ENCODE measurements around the gene TUSC2. TPM values are rescaled to one million over a fixed set of nuclear protein-coding genes. Genes with fewer than 3 reads are reported as not detected.

TUSC2 gene
- total RNA-seq, 1 donor from 2014 or later: 32.9 TPM

GRCh38 chr3:50330330-50330729 is 2.3 kb upstream of the TUSC2 start:
- no peak overlapping the region for H3K4me3 ChIP-seq
- peaks cover 52% of the 10 kb centered on the region for H3K36me3 ChIP-seq
- H3K9me3 ChIP-seq (replicated peaks): no peaks in the 10 kb centered on the region
- H3K27me3 ChIP-seq (ENCODE audit: low read depth): no peaks in the 10 kb centered on the region
- intact Hi-C loops (cut with micrococcal nuclease): no loop called here
- no peak overlapping the region for H3K27ac ChIP-seq (replicated peaks)
- TF ChIP-seq CTCF (IDR thresholded peaks at IDR 0.05; ENCODE audit: borderline replicate concordance): no peak
- DNase-seq: no peak
- peaks cover 83% of the 10 kb centered on the region for H3K4me1 ChIP-seq

GRCh38 chr3:50327129-50327528 is 894 bp downstream of the TUSC2 start:
- no peak for DNase-seq
- no peak overlapping the region for H3K27ac ChIP-seq (replicated peaks)
- no peaks in the 10 kb centered on the region for H3K27me3 ChIP-seq (ENCODE audit: low read depth)
- no peak for TF ChIP-seq CTCF (IDR thresholded peaks at IDR 0.05; ENCODE audit: borderline replicate concordance)
- H3K9me3 ChIP-seq (replicated peaks): no peaks in the 10 kb centered on the region
- peak overlapping the region; percentile 97 for H3K4me3 ChIP-seq
- peaks cover 51% of the 10 kb centered on the region for H3K36me3 ChIP-seq
- H3K4me1 ChIP-seq: peaks cover 83% of the 10 kb centered on the region
- intact Hi-C loops (cut with micrococcal nuclease): no loop called here

- H3K27ac ChIP-seq (replicated peaks): no peak overlapping the region
- intact Hi-C loops (cut with micrococcal nuclease): no loop called here
- no peak for DNase-seq
Measured at GRCh38 chr3:50326182-50326541, 1.9 kb downstream of the TUSC2 start.

GRCh38 chr3:50325497-50326181 is 2.4 kb downstream of the TUSC2 start:
- Histone ChIP-seq H3K27me3 (ENCODE audit: low read depth) (no peaks in the 10 kb centered on the region), H3K36me3 (peaks cover 36% of the 10 kb centered on the region), H3K4me3 (no peak overlapping the region), H3K27ac (replicated peaks) (peak overlapping the region; percentile 99), H3K4me1 (peaks cover 83% of the 10 kb centered on the region), H3K9me3 (replicated peaks) (no peaks in the 10 kb centered on the region)
- intact Hi-C loops (cut with micrococcal nuclease): no loop called here
- TF ChIP-seq CTCF (IDR thresholded peaks at IDR 0.05; ENCODE audit: borderline replicate concordance): no peak
- DNase-seq: no peak

More at GRCh38 chr3:50326182-50326541, 1.9 kb downstream of the TUSC2 start:
- peaks cover 41% of the 10 kb centered on the region for H3K36me3 ChIP-seq
- H3K9me3 ChIP-seq (replicated peaks): no peaks in the 10 kb centered on the region
- H3K4me3 ChIP-seq: no peak overlapping the region
- no peaks in the 10 kb centered on the region for H3K27me3 ChIP-seq (ENCODE audit: low read depth)
- TF ChIP-seq CTCF (IDR thresholded peaks at IDR 0.05; ENCODE audit: borderline replicate concordance): no peak
- peaks cover 83% of the 10 kb centered on the region for H3K4me1 ChIP-seq

- Histone ChIP-seq H3K4me3 (no peak overlapping the region), H3K9me3 (replicated peaks) (no peaks in the 10 kb centered on the region), H3K36me3 (peaks cover 31% of the 10 kb centered on the region), H3K27me3 (ENCODE audit: low read depth) (no peaks in the 10 kb centered on the region), H3K4me1 (peaks cover 84% of the 10 kb centered on the region), H3K27ac (replicated peaks) (peak overlapping the region; percentile 99)
- TF ChIP-seq CTCF (IDR thresholded peaks at IDR 0.05; ENCODE audit: borderline replicate concordance): no peak
- no peak for DNase-seq
- intact Hi-C loops (cut with micrococcal nuclease): no loop called here
Measured at GRCh38 chr3:50325113-50325480, 2.9 kb downstream of the TUSC2 start.
